ENCODE measurements around the gene SCGN. TPM values are rescaled to one million over a fixed set of nuclear protein-coding genes. Genes with fewer than 3 reads are reported as not detected.
A peak's percentile ranks its signal among the peaks of the same experiment; 100 is the strongest.

Gene SCGN
- total and polyA plus RNA-seq, 2 of the 13 experiments (the other 11 are each of a cell fraction or from before 2014, with no cell fraction given), result 2.9 to 29.0 TPM

GRCh38 chr6:25640446-25640845 lies 11.6 kb upstream of the SCGN start (continued):
- TF ChIP-seq, protein P1, sequence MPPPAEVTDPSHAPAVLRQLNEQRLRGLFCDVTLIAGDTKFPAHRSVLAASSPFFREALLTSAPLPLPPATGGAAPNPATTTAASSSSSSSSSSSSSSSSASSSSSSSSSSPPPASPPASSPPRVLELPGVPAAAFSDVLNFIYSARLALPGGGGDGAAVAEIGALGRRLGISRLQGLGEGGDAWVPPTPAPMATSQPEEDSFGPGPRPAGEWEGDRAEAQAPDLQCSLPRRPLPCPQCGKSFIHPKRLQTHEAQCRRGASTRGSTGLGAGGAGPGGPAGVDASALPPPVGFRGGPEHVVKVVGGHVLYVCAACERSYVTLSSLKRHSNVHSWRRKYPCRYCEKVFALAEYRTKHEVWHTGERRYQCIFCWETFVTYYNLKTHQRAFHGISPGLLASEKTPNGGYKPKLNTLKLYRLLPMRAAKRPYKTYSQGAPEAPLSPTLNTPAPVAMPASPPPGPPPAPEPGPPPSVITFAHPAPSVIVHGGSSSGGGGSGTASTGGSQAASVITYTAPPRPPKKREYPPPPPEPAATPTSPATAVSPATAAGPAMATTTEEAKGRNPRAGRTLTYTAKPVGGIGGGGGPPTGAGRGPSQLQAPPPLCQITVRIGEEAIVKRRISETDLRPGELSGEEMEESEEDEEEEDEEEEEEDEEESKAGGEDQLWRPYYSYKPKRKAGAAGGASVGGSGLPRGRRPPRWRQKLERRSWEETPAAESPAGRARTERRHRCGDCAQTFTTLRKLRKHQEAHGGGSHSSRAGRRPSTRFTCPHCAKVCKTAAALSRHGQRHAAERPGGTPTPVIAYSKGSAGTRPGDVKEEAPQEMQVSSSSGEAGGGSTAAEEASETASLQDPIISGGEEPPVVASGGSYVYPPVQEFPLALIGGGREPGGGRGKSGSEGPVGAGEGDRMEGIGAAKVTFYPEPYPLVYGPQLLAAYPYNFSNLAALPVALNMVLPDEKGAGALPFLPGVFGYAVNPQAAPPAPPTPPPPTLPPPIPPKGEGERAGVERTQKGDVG (CRISPR knock-in tag; IDR thresholded peaks at IDR 0.05; ENCODE audit: borderline replicate concordance), result no peak
- no peak for TF ChIP-seq ZFYVE20 (CRISPR knock-in tag; IDR thresholded peaks at IDR 0.05; ENCODE audit: borderline replicate concordance, low read depth)
- peak; percentile 55; the same call in 1 of the 2 replicates for TF ChIP-seq ZMYM4 (CRISPR knock-in tag; IDR thresholded peaks at IDR 0.05)
- no peak for TF ChIP-seq ZNF264 (CRISPR knock-in tag; IDR thresholded peaks at IDR 0.05)
- no peak for TF ChIP-seq ZNF766 (CRISPR knock-in tag; IDR thresholded peaks at IDR 0.05; ENCODE audit: borderline replicate concordance)
- no peak for TF ChIP-seq ZNF101 (CRISPR knock-in tag; IDR thresholded peaks at IDR 0.05; ENCODE audit: borderline replicate concordance, low read depth)
- no peak for TF ChIP-seq ZNF281 (CRISPR knock-in tag; IDR thresholded peaks at IDR 0.05; ENCODE audit: borderline replicate concordance)
- no peak for TF ChIP-seq KAT7 (CRISPR knock-in tag; IDR thresholded peaks at IDR 0.05; ENCODE audit: borderline replicate concordance)
- no peak for TF ChIP-seq ZNF550 (CRISPR knock-in tag; IDR thresholded peaks at IDR 0.05; ENCODE audit: borderline replicate concordance)
- peak; percentile 78 for TF ChIP-seq PAXIP1 (CRISPR knock-in tag; conservative IDR thresholded peaks at IDR 0.05)
- no peak for TF ChIP-seq HOXA9 (CRISPR knock-in tag; IDR thresholded peaks at IDR 0.05; ENCODE audit: borderline replicate concordance)
- no peak for TF ChIP-seq NFRKB (IDR thresholded peaks at IDR 0.05)
- TF ChIP-seq ZUFSP (CRISPR knock-in tag; IDR thresholded peaks at IDR 0.05; ENCODE audit: borderline replicate concordance), result no peak
- no peak for TF ChIP-seq RFX3 (CRISPR knock-in tag; IDR thresholded peaks at IDR 0.05)
- TF ChIP-seq CTCF (CRISPR knock-in tag; IDR thresholded peaks at IDR 0.05), result 0 out of 2 replicates have a peak, but pooled peaks have one; percentile 10
